ENCODE measurements around the gene UGT1A9. TPM values are rescaled to one million over a fixed set of nuclear protein-coding genes. Genes with fewer than 3 reads are reported as not detected.

UGT1A9 gene
- total RNA-seq, 1 experiment from 2014 or later, result not detected

DNA sequence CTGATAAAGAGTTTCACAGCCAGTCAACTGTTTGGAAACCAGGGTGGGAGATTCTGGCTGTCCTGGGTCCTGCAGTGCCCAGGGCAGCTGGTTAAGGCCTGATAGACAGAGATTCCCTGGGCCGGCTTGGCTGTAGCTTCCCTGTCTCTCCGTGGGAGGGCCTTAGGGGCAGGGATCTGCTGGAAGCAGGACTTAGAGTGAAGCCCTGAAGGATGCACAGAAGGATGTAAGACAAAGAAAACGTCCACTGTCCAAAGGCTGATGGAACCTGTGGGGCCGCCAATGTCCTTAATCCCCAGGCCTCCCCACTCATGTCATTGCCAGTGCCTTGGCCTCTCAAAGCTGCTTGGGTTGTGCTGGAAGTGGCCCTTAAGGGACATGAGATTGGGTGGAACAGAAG lies 139.4 kb downstream of the UGT1A9 start:
- Histone ChIP-seq H4K8ac (replicated peaks; ENCODE audit: insufficient read length, low read depth, low read length) (no peak overlapping the region), H3K56ac (ENCODE audit: insufficient read length, low read depth, low read length) (no peak overlapping the region), H3K79me2 (ENCODE audit: insufficient read depth, low read length) (no peaks in the 10 kb centered on the region), H3K23me2 (ENCODE audit: insufficient read length, low read depth, low read length, poor library complexity, severe bottlenecking) (no peaks in the 10 kb centered on the region), H3K4ac (ENCODE audit: low read depth, low read length) (no peak overlapping the region), H2AK5ac (ENCODE audit: insufficient read length, low read length) (no peak overlapping the region), H3T11ph (ENCODE audit: low read length) (no peak overlapping the region), H3K27ac (ENCODE audit: insufficient read length, low read depth, low read length) (no peak overlapping the region), H3K23ac (ENCODE audit: insufficient read length, low read depth, low read length) (no peak overlapping the region), H4K5ac (ENCODE audit: insufficient read length, low read depth, low read length) (no peak overlapping the region), H2BK5ac (ENCODE audit: insufficient read length, low read length) (no peak overlapping the region), H3K27me3 (ENCODE audit: insufficient read depth, low read length) (no peaks in the 10 kb centered on the region), H2BK15ac (ENCODE audit: low read depth, low read length) (no peak overlapping the region), H3K9ac (ENCODE audit: extremely low read depth, insufficient read length, low read length) (no peak overlapping the region), H3K79me1 (ENCODE audit: insufficient read depth, low read depth, low read length, poor library complexity, severe bottlenecking) (no peaks in the 10 kb centered on the region), H3K4me1 (ENCODE audit: insufficient read depth, low read length) (no peaks in the 10 kb centered on the region), H2BK12ac (ENCODE audit: insufficient read length, low read depth, low read length) (no peak overlapping the region), H3K14ac (ENCODE audit: insufficient read depth, low read length) (no peak overlapping the region), H4K91ac (ENCODE audit: insufficient read length, low read depth, low read length) (no peak overlapping the region), H3K18ac (ENCODE audit: insufficient read length, low read depth, low read length) (no peak overlapping the region), H3K9me3 (ENCODE audit: control insufficient read depth, low read depth, low read length) (no peaks in the 10 kb centered on the region), H2BK120ac (ENCODE audit: low read depth, low read length, poor library complexity, severe bottlenecking) (no peak overlapping the region), H3K4me2 (ENCODE audit: insufficient read depth, insufficient read length, low read length) (no peak overlapping the region), H2BK20ac (ENCODE audit: low read depth, low read length, poor library complexity, severe bottlenecking) (no peak overlapping the region), H4K20me1 (ENCODE audit: control insufficient read depth, insufficient read depth, insufficient read length) (no peaks in the 10 kb centered on the region), H2AFZ (ENCODE audit: low read length) (no peak overlapping the region)
- Mint-ChIP-seq H3K4me1 (no peaks in the 10 kb centered on the region), H3K9me3 (peaks cover 0 to 2% of the 10 kb centered on the region in 2 experiments; a peak in 2 of 5 replicates), H3K27ac (no peak overlapping the region), H3K27me3 (ENCODE audit: low read depth) (peaks cover 15% of the 10 kb centered on the region), H3K36me3 (ENCODE audit: insufficient read depth in 1 of 3, low read depth in 3 of 3) (no peaks in the 10 kb centered on the region), H3K4me3 (no peak overlapping the region)
- no peak for DNase-seq
- TF ChIP-seq CTCF (conservative IDR thresholded peaks at IDR 0.05), result no peak
- WGBS (ENCODE audit: extremely low coverage, insufficient read length, low lambda C conversion rate), result no CpG with 5 or more reads among the region's 4 CpGs

All from H9 (cell line).